Measurements from ENCODE around the gene PDCD7.
A peak's percentile ranks its signal among the peaks of the same experiment; 100 is the strongest.
"Not testable (repeated sequence)": the region's sequence is repeated elsewhere in the genome, so short reads cannot be mapped to it uniquely, and the experiment has no call there.

PDCD7 gene

GRCh38 chr15:65115086-65115485 is 18.5 kb downstream of the PDCD7 start, which contains the start of gene UBAP1L:
Gene UBAP1L, minus strand, starts transcription at chr15:65115200. Its CDS starts 8,985 bp downstream, at chr15:65106215.
- peak; percentile 94 for DNase-seq

GRCh38 chr15:65110676-65111292 is 22.8 kb downstream of the PDCD7 start:
- peak; percentile 97 for DNase-seq

- DNase-seq: no peak
Observed at GRCh38 chr15:65106011-65106590, 27.5 kb downstream of the PDCD7 start.

- DNase-seq: no peak
Observed at GRCh38 chr15:65105038-65105437, 28.6 kb downstream of the PDCD7 start.

GRCh38 chr15:65102912-65103311 is 30.7 kb downstream of the PDCD7 start:
- DNase-seq: no peak

GRCh38 chr15:65101891-65102708 is 31.5 kb downstream of the PDCD7 start:
- DNase-seq: no peak

GRCh38 chr15:65101411-65101890 is 32.2 kb downstream of the PDCD7 start:
- DNase-seq: peak; percentile 73

- no peak for DNase-seq
Observed at GRCh38 chr15:65100442-65100841, 33.2 kb downstream of the PDCD7 start.

- DNase-seq: not testable (repeated sequence)
Observed at GRCh38 chr15:65099801-65100200, 33.8 kb downstream of the PDCD7 start.

GRCh38 chr15:65099336-65099735 is 34.3 kb downstream of the PDCD7 start:
- DNase-seq: no peak

GRCh38 chr15:65097651-65098263 is 35.9 kb downstream of the PDCD7 start:
- DNase-seq: no peak

GRCh38 chr15:65096481-65097385 is 36.9 kb downstream of the PDCD7 start:
- peak; percentile 69 for DNase-seq

GRCh38 chr15:65095747-65096104 is 37.9 kb downstream of the PDCD7 start:
- no peak for DNase-seq

GRCh38 chr15:65095011-65095746 is 38.4 kb downstream of the PDCD7 start:
- no peak for DNase-seq

GRCh38 chr15:65094294-65094995 is 39.2 kb downstream of the PDCD7 start:
- DNase-seq: no peak

- DNase-seq: not testable (repeated sequence)
Observed at GRCh38 chr15:65093793-65094170, 39.8 kb downstream of the PDCD7 start.

GRCh38 chr15:65092911-65093792 is 40.5 kb downstream of the PDCD7 start:
- no peak for DNase-seq

- no peak for DNase-seq
Observed at GRCh38 chr15:65091946-65092770, 41.5 kb downstream of the PDCD7 start.
